ENCODE data around the gene HECW1. TPM values are rescaled to one million over a fixed set of nuclear protein-coding genes. Genes with fewer than 3 reads are reported as not detected.

HECW1 gene
- total RNA-seq, 2 experiments from 2014 or later: not detected

DNA sequence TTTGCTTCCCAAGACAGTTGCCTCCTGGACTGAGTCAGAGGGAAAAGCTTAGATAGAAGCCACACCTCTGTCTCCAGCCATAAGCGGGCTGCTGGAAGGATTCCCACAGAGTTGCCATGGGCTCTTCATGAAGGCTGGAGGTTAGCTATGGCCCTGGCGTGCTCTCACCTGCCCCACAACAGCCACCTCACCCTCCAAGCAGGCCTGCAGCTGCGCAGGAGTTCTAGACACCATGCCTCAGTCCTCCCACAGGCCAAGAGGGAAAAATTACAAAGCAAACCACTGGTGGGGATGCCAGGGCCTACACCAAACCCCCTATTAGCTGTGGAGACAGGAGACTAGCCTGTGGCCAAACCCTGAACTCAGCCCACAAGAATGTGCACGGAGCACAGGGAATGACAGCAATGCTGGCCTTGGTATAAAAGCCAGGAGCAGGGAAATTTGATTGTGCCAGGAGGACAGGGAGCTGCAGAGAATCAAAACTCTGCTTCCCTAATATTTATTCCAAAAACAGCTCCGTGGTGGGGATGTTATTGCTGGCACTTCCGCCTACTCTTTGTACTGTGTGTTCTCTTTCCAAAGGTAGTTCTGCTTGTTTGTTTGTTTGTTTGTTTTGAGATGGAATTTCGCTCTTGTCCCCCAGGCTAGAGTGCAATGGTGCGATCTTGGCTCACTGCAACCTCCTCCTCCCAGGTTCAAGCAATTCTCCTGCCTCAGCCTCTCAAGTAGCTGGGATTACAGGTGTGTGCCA lies 410.1 kb downstream of the HECW1 start:
- intact Hi-C loops (cut with micrococcal nuclease): no loop called here
- no peak overlapping the region for H3K4me3 Mint-ChIP-seq
- no peaks in the 10 kb centered on the region for H3K27me3 Mint-ChIP-seq
- no peak overlapping the region for H3K27ac Mint-ChIP-seq
- no peaks in the 10 kb centered on the region for H3K4me1 Mint-ChIP-seq (ENCODE audit: low read depth)
- DNase-seq: no peak
- POLR2A ChIA-PET: no interaction called here
- CTCF ChIA-PET: no interaction called here
- no peaks in the 10 kb centered on the region for H3K36me3 Mint-ChIP-seq
- no peaks in the 10 kb centered on the region for H3K9me3 Mint-ChIP-seq

DNA sequence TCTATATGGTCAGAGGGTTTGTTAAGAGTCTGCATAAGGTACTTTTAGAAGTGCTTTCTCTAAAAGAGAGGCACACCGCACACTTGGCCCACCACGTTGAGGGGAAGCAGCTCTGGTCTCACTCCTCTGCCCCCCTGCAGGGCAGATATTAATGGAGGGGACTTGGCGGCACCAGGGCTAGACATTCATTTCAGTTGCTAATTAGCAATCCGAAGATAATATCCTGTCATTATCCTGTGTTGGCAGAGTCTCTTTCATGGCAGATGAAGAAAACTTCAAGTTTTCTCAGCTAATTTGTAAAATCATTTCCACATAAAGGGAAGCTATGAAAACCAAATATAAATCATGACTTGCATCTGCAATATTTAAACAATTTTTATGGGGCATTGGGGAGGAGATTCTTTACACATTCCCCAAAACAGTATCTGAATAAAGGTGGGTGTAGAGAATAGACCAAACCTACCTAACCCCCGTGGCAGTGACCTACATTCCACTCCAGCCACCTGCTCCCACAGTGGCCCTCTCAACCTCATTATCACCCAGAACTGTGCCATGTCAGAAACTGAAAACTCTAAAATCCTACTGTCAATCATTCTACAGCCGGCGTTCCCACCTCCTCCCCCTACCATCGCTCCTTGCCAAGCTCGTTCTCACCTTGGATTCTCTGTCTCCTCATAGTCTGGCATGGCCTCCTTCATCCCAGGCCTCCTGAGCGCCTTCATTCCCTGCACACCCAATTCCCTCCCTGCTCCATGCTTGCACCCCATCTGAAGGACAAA lies 416.3 kb downstream of the HECW1 start:
- CTCF ChIA-PET: no interaction called here
- Mint-ChIP-seq H3K36me3 (no peaks in the 10 kb centered on the region), H3K4me3 (no peak overlapping the region), H3K27ac (no peak overlapping the region), H3K27me3 (peaks cover 3% of the 10 kb centered on the region), H3K9me3 (no peaks in the 10 kb centered on the region), H3K4me1 (ENCODE audit: low read depth) (no peaks in the 10 kb centered on the region)
- intact Hi-C loops (cut with micrococcal nuclease): no loop called here
- no peak for DNase-seq
- POLR2A ChIA-PET: no interaction called here

DNA sequence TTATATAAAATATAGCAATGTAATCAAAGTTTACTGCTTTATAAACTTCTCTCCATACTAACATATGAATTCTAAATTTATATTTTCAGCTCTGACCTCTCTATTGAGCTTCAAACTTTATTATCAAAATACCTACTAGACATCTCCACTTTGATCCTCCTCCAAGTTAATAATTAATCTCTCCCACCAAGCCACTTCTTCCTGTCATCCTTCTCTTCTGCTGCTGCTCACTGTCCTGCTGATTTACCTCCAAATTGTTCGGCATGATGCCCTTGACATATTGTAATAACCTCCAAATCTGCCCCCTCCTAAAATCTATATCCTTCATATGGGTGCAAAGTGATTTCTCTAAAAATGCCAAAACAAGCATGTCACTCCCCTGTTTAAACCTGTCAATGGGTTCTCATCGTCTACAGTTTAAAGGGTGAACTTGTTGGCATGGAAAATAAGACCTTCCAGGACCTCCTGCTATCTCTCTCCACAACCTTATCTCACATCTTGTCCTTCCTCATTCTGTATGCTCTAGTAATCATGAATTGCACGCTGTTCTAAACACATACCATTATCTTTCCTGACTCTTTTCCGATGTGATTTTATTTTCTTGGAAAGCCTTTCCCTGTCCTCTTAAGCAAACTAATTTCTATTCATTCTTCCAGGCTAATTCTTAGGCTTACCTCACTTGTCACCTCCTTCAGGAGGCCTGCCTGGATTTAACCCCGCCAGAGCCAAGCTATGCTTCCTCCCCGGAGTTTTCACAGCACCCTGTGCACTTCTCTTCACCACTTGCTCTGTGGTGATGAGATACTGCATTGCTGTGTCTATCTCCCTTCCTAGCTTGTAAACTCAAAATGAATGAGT lies 418.3 kb downstream of the HECW1 start:
- CTCF ChIA-PET: no interaction called here
- no peak overlapping the region for H3K27ac Mint-ChIP-seq
- H3K27me3 Mint-ChIP-seq: peaks cover 3% of the 10 kb centered on the region
- no peak overlapping the region for H3K4me3 Mint-ChIP-seq
- POLR2A ChIA-PET: no interaction called here
- H3K9me3 Mint-ChIP-seq: no peaks in the 10 kb centered on the region
- H3K36me3 Mint-ChIP-seq: no peaks in the 10 kb centered on the region
- intact Hi-C loops (cut with micrococcal nuclease): no loop called here
- H3K4me1 Mint-ChIP-seq (ENCODE audit: low read depth): no peaks in the 10 kb centered on the region
- no peak for DNase-seq

DNA sequence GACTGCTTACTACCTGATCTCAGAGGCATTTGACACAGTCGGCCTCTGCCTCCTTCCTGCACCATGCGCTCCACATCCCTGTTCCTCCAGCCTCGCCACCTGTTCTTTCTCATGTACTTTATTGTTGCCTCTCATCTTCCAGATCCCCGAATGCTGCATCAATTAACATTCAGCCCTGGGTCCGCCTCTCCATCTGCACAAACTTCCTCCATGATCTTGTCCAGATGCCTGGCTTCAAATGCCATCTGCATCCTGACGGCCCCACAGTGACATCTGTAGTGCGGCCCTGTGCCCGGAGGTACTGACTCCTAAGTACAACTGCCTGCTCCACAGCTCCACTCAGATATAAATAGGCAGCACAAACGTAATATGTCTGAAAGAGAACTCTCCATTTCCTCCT lies 419.3 kb downstream of the HECW1 start:
- intact Hi-C loops (cut with micrococcal nuclease): no loop called here
- Mint-ChIP-seq H3K36me3 (no peaks in the 10 kb centered on the region), H3K4me1 (ENCODE audit: low read depth) (no peaks in the 10 kb centered on the region), H3K4me3 (no peak overlapping the region), H3K9me3 (no peaks in the 10 kb centered on the region), H3K27me3 (peaks cover 3% of the 10 kb centered on the region), H3K27ac (no peak overlapping the region)
- ChIA-PET CTCF (no interaction called here), POLR2A (no interaction called here)
- DNase-seq: no peak

DNA sequence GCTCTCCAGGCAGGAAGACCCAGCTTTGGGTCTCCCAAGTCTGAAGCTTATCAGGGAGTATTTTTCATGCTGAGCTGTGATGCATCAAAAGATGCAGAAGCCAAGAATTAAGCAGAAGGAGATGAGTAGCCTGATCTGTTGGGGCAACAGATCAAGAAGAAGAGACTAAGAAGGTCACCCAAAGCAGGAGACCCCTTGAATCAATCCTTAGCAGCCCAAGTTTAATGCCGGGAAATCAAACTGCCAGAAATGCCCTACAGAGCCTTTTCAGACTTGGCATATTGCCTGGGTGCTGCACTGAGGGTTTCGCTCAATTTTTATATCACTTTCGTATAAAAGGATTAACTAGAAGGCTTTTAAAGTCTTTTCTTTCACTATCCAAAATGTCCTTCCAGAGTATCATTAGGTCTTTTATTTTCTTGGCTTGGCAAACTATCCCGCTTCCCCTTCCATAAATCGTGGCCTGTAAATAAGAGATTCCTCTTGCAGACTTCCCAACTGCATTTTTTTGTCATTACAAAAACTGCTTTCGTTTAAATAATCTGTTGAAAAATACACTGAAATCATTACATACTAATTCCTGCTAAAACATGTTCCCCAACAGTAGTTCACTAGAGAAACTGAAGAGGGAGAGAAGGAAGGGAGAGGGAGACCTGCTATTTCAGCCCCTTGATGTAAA lies 421.5 kb downstream of the HECW1 start:
- no peak for DNase-seq
- Mint-ChIP-seq H3K4me3 (no peak overlapping the region), H3K9me3 (no peaks in the 10 kb centered on the region), H3K36me3 (no peaks in the 10 kb centered on the region), H3K4me1 (ENCODE audit: low read depth) (no peaks in the 10 kb centered on the region), H3K27ac (no peak overlapping the region), H3K27me3 (peaks cover 3% of the 10 kb centered on the region)
- CTCF ChIA-PET: no interaction called here
- intact Hi-C loops (cut with micrococcal nuclease): no loop called here
- POLR2A ChIA-PET: no interaction called here

GRCh38 chr7:43535031-43535451 lies 422.6 kb downstream of the HECW1 start:
- Mint-ChIP-seq H3K4me3 (no peak overlapping the region), H3K27ac (no peak overlapping the region), H3K27me3 (no peaks in the 10 kb centered on the region), H3K9me3 (no peaks in the 10 kb centered on the region), H3K36me3 (no peaks in the 10 kb centered on the region), H3K4me1 (ENCODE audit: low read depth) (no peaks in the 10 kb centered on the region)
- CTCF ChIA-PET: no interaction called here
- POLR2A ChIA-PET: no interaction called here
- intact Hi-C loops (cut with micrococcal nuclease): no loop called here
- no peak for DNase-seq

GRCh38 chr7:43535810-43536585 lies 423.6 kb downstream of the HECW1 start:
- no peak overlapping the region for H3K27ac Mint-ChIP-seq
- ChIA-PET CTCF (no interaction called here), POLR2A (no interaction called here)
- intact Hi-C loops (cut with micrococcal nuclease): no loop called here
- H3K9me3 Mint-ChIP-seq: no peaks in the 10 kb centered on the region
- H3K4me1 Mint-ChIP-seq (ENCODE audit: low read depth): no peaks in the 10 kb centered on the region
- no peaks in the 10 kb centered on the region for H3K36me3 Mint-ChIP-seq
- no peak overlapping the region for H3K4me3 Mint-ChIP-seq
- H3K27me3 Mint-ChIP-seq: no peaks in the 10 kb centered on the region
- no peak for DNase-seq

DNA sequence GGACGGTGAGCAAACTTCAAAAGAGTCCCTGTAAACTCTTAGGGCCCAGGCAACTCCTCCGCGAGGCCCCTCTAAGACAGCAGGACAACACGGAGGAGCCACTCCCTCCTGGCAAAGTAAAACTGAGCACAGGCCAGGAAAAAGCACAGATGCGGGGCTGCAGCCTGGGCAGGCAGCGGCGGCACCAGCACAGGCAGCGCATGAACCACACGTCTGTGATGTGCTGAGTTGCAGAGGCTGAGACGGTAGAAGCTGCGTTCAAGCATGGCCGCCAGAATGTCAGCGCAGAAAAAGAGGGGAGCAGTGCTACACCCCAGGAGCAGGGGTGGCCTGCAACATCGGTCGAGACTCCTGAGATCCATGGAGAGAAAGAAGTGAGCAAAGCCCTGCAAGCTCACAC lies 424.3 kb downstream of the HECW1 start:
- no peaks in the 10 kb centered on the region for H3K27me3 Mint-ChIP-seq
- no peaks in the 10 kb centered on the region for H3K4me1 Mint-ChIP-seq (ENCODE audit: low read depth)
- no peak overlapping the region for H3K4me3 Mint-ChIP-seq
- no peak overlapping the region for H3K27ac Mint-ChIP-seq
- ChIA-PET POLR2A (no interaction called here), CTCF (no interaction called here)
- no peak for DNase-seq
- intact Hi-C loops (cut with micrococcal nuclease): no loop called here
- H3K9me3 Mint-ChIP-seq: no peaks in the 10 kb centered on the region
- H3K36me3 Mint-ChIP-seq: no peaks in the 10 kb centered on the region

- H3K27ac Mint-ChIP-seq: no peak overlapping the region
- intact Hi-C loops (cut with micrococcal nuclease): no loop called here
- ChIA-PET CTCF (interaction anchor here (0.8 kb wide), 1 partner anchor 37 kb away, joined by 3 read pairs; no protein-coding TSS in a partner anchor), POLR2A (no interaction called here)
- H3K4me1 Mint-ChIP-seq (ENCODE audit: low read depth): no peaks in the 10 kb centered on the region
- no peak overlapping the region for H3K4me3 Mint-ChIP-seq
- no peaks in the 10 kb centered on the region for H3K9me3 Mint-ChIP-seq
- no peaks in the 10 kb centered on the region for H3K36me3 Mint-ChIP-seq
- H3K27me3 Mint-ChIP-seq: peaks cover 3% of the 10 kb centered on the region
- DNase-seq: no peak
These were observed 425.4 kb downstream of the HECW1 start for GRCh38 chr7:43537765-43538403.

- POLR2A ChIA-PET: no interaction called here
- no peaks in the 10 kb centered on the region for H3K4me1 Mint-ChIP-seq (ENCODE audit: low read depth)
- no peaks in the 10 kb centered on the region for H3K9me3 Mint-ChIP-seq
- no peak overlapping the region for H3K4me3 Mint-ChIP-seq
- no peaks in the 10 kb centered on the region for H3K36me3 Mint-ChIP-seq
- peaks cover 3% of the 10 kb centered on the region for H3K27me3 Mint-ChIP-seq
- no peak for DNase-seq
- CTCF ChIA-PET: no interaction called here
- intact Hi-C loops (cut with micrococcal nuclease): no loop called here
- no peak overlapping the region for H3K27ac Mint-ChIP-seq
These were observed 425.9 kb downstream of the HECW1 start for GRCh38 chr7:43538404-43538771.

- ChIA-PET POLR2A (no interaction called here), CTCF (no interaction called here)
- Mint-ChIP-seq H3K27ac (no peak overlapping the region), H3K36me3 (no peaks in the 10 kb centered on the region), H3K4me1 (ENCODE audit: low read depth) (no peaks in the 10 kb centered on the region), H3K4me3 (no peak overlapping the region), H3K27me3 (peaks cover 7% of the 10 kb centered on the region), H3K9me3 (no peaks in the 10 kb centered on the region)
- intact Hi-C loops (cut with micrococcal nuclease): no loop called here
- no peak for DNase-seq
These were observed 428.0 kb downstream of the HECW1 start for GRCh38 chr7:43540471-43540870.
